Natural killer cell treated with Interleukin-12 subunit alpha and Interleukin-12 subunit beta and Interleukin-15 and Interleukin-18, amount 100 ng/mL, for 72 hours (primary cell): ENCODE results near the gene SCGB1D2. TPM values are rescaled to one million over a fixed set of nuclear protein-coding genes. Genes with fewer than 3 reads are reported as not detected.

ENCODE experiments used
- ATAC-seq, 2 donors: fragments of 150-1000 bp; cut with Tn5 transposase in 1 of 2; sonication (Bioruptor Pico), chemical (Tn5 transposase) in 1 of 2; 2 replicates each; pipeline ENCODE4 v1.10.0; 2021
- DNase-seq: peaks from one replicate; pipeline ENCODE4 v3.0.0; 2022; ENCODE audit warnings: low spot score
- H3K27ac Mint-ChIP-seq, 2 donors: 1 replicate in 1 of 2; 2 replicates in 1 of 2; pipeline ENCODE4 v1.8.0; 2022; ENCODE audit warnings: mixed read lengths in 2 of 2, mild to moderate bottlenecking in 1 of 2, moderate library complexity in 1 of 2
- H3K27me3 Mint-ChIP-seq, 2 donors: 1 replicate in 1 of 2; 2 replicates in 1 of 2; pipeline ENCODE4 v1.8.0; 2022; ENCODE audit warnings: mixed read lengths in 2 of 2
- H3K36me3 Mint-ChIP-seq: one replicate; pipeline ENCODE4 v1.8.0; 2022; ENCODE audit warnings: mixed read lengths
- H3K4me1 Mint-ChIP-seq, 2 donors: 1 replicate in 1 of 2; 2 replicates in 1 of 2; pipeline ENCODE4 v1.8.0; 2022; ENCODE audit warnings: low read depth in 2 of 2, mixed read lengths in 2 of 2, mild to moderate bottlenecking in 1 of 2
- H3K4me3 Mint-ChIP-seq: one replicate; pipeline ENCODE4 v1.8.0; 2022; ENCODE audit warnings: mixed read lengths
- H3K9me3 Mint-ChIP-seq: 2 replicates; pipeline ENCODE4 v1.8.0; 2022; ENCODE audit warnings: mixed read lengths
- total RNA-seq, 2 donors: library from RNA; stranded (reverse); gene quantifications; one replicate each; pipeline ENCODE4 v1.2.3, GENCODE V29; 2022

The SCGB1D2 gene
- total RNA-seq, 2 donors from 2014 or later = not detected

- ATAC-seq = no peak
- H3K27me3 Mint-ChIP-seq = peaks cover 12 to 16% of the 10 kb centered on the region in 2 donors
- H3K27ac Mint-ChIP-seq = no peak within 1 kb of the TSS
- no peaks in the 10 kb centered on the region for H3K4me1 Mint-ChIP-seq
- H3K4me3 Mint-ChIP-seq = no peak within 1 kb of the TSS
- DNase-seq = no peak
- no peaks in the 10 kb centered on the region for H3K9me3 Mint-ChIP-seq
- no peaks in the 10 kb centered on the region for H3K36me3 Mint-ChIP-seq
Observed at GRCh38 chr11:62269654-62270278, 27.7 kb downstream of the SCGB1D2 start, which contains the start of gene SCGB2A2. SCGB2A2 (plus strand) TSS chr11:62270158; CDS start chr11:62270217, 59 bp downstream.

GRCh38 chr11:62273284-62273683 is 31.2 kb downstream of the SCGB1D2 start:
- no peak for ATAC-seq
- H3K4me3 Mint-ChIP-seq = no peak overlapping the region
- H3K4me1 Mint-ChIP-seq = no peaks in the 10 kb centered on the region
- H3K36me3 Mint-ChIP-seq = no peaks in the 10 kb centered on the region
- H3K9me3 Mint-ChIP-seq = no peaks in the 10 kb centered on the region
- H3K27me3 Mint-ChIP-seq = peaks cover 10 to 16% of the 10 kb centered on the region in 2 donors
- no peak for DNase-seq
- no peak overlapping the region for H3K27ac Mint-ChIP-seq

DNA sequence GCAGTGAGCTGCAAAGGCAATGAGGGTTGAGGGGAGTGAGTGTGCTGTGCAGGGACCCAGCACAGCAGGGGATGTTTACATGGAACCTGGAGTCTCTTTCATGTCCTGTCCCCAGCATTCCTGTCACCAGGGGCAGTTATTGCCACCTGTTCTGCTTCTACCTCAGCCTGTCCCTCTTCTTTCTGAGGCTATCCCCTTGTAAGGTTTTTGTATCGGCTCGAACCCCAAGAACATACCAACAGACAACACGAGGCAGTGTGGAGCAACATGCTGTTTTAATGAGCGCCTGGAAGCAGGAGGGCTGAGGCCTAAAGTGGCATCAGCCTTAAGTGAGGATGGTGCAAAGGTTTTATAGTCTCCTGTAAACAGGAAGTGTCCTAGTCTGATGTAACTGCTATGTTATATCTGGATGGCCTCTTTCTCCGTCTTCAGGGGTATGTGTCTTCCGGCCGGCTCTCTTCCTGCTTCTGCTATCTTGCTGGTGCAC is 31.8 kb downstream of the SCGB1D2 start:
- Mint-ChIP-seq H3K27me3 (peaks cover 8 to 11% of the 10 kb centered on the region in 2 donors), H3K27ac (no peak overlapping the region), H3K36me3 (no peaks in the 10 kb centered on the region), H3K4me1 (no peaks in the 10 kb centered on the region), H3K9me3 (no peaks in the 10 kb centered on the region), H3K4me3 (no peak overlapping the region)
- DNase-seq = no peak
- ATAC-seq = no peak

DNA sequence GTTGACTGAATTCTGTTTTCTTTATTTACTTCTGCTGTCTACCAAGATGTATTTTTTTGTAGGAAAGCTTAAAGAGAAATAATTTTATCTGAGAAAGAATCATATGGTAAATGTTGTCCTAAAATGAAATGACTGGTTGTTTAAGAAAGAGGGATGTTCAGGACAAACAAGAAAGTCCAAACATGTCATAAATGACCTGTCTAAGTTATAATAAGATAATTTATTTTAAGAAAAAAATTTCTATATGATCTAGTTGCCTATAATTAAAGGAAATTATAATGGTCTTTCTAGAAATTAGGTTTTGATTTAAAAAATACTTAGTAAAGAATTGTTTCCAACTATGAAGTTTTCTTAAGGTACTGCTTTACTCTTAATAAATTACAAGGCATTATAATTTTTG is 38.4 kb downstream of the SCGB1D2 start:
- Mint-ChIP-seq H3K27ac (no peak overlapping the region), H3K27me3 (peaks cover 4 to 11% of the 10 kb centered on the region in 2 donors), H3K4me1 (no peaks in the 10 kb centered on the region), H3K36me3 (no peaks in the 10 kb centered on the region), H3K9me3 (no peaks in the 10 kb centered on the region), H3K4me3 (no peak overlapping the region)
- ATAC-seq (no peak), DNase-seq (no peak)

Other genes with a start within 250 kb of the SCGB1D2 start
- gene INCENP, start 118.2 kb upstream of the SCGB1D2 start, total RNA-seq = 100 to 1,000 TPM in 1 of 2 donors, 10 to 100 TPM in 1; 74.4 to 135 TPM
- not detected for gene SCGB1D1, start 52.0 kb upstream of the SCGB1D2 start, total RNA-seq
- gene SCGB2A1, start 33.6 kb upstream of the SCGB1D2 start, total RNA-seq = not detected
- gene SCGB2A2, start 27.9 kb downstream of the SCGB1D2 start, total RNA-seq = not detected
- gene SCGB1D4, start 56.8 kb downstream of the SCGB1D2 start, total RNA-seq = not detected
- 1 to 10 TPM; 7.2 to 7.8 TPM for gene ASRGL1, start 95.2 kb downstream of the SCGB1D2 start, total RNA-seq
- gene SCGB1A1, start 176.8 kb downstream of the SCGB1D2 start, total RNA-seq = not detected